Mammary epithelial cell (primary cell): ENCODE measurements around the gene OR10W1.

Source experiments
- CTCF ChIP-seq, 2 donors: IDR thresholded peaks in 1 of 2; conservative IDR thresholded peaks in 1 of 2; 2 replicates each; pipeline ENCODE4 v1.5.1; 2011 to 2012; ENCODE audit warnings: inconsistent platforms in 2 of 2, low read length in 2 of 2, mild to moderate bottlenecking in 2 of 2, control low read depth in 1 of 2, low read depth in 1 of 2; ENCODE audit not compliant: insufficient read depth in 1 of 2; ENCODE audit errors: extremely low read depth in 1 of 2
- EZH2 ChIP-seq: IDR thresholded peaks from 2 replicates; pipeline ENCODE4 v1.6.1; 2012; ENCODE audit warnings: low read length, inconsistent platforms, borderline replicate concordance

- no peak for TF ChIP-seq CTCF (conservative IDR thresholded peaks at IDR 0.05 in 1 of 2, IDR thresholded peaks at IDR 0.05 in 1 of 2; ENCODE audit: extremely low read depth in 1 of 2, insufficient read depth in 1 of 2, low read depth in 1 of 2, low read length in 2 of 2)
- no peak for TF ChIP-seq EZH2
Measured at GRCh38 chr11:58292017-58292416, 24.0 kb upstream of the OR10W1 start.
